Neutrophil (primary cell): ENCODE data around the gene DEUP1.

Source experiments
- H3K27ac ChIP-seq: fragments of 200-600 bp; sonication (generic); 2 replicates; pipeline ENCODE4 v1.5.1; 2016; ENCODE audit warnings: mild to moderate bottlenecking, moderate library complexity
- H3K27me3 ChIP-seq: fragments of 200-600 bp; sonication (generic); 2 replicates; pipeline ENCODE4 v1.6.0; 2016; ENCODE audit warnings: mild to moderate bottlenecking
- H3K36me3 ChIP-seq: fragments of 200-600 bp; sonication (generic); 2 replicates; pipeline ENCODE4 v1.5.1; 2017
- H3K4me1 ChIP-seq, 2 experiments: fragments of 200-600 bp in 1 of 2; sonication (generic) in 1 of 2; 1 replicate in 1 of 2; 2 replicates in 1 of 2; pipeline versions ENCODE4 v1.5.1 to v1.6.1; 2013 to 2016; ENCODE audit warnings: low read depth in 1 of 2, low read length in 1 of 2, mild to moderate bottlenecking in 1 of 2, moderate library complexity in 1 of 2; ENCODE audit not compliant: control insufficient read depth in 1 of 2, insufficient read depth in 1 of 2
- H3K4me3 ChIP-seq, 2 experiments: fragments of 200-600 bp in 1 of 2; sonication (generic) in 1 of 2; 1 replicate in 1 of 2; 2 replicates in 1 of 2; pipeline ENCODE4 v1.5.1; 2013 to 2016; ENCODE audit warnings: low read depth in 1 of 2, low read length in 1 of 2, mild to moderate bottlenecking in 1 of 2, moderate library complexity in 1 of 2
- H3K9me3 ChIP-seq: fragments of 200-600 bp; sonication (generic); 2 replicates; pipeline ENCODE4 v1.5.1; 2016
- TF ChIP-seq, protein P1 (sequence below): fragments of 200-600 bp; sonication (generic); IDR thresholded peaks from 2 replicates; pipeline ENCODE4 v1.5.1; 2016; ENCODE audit warnings: antibody characterized with exemption

Gene DEUP1

DNA sequence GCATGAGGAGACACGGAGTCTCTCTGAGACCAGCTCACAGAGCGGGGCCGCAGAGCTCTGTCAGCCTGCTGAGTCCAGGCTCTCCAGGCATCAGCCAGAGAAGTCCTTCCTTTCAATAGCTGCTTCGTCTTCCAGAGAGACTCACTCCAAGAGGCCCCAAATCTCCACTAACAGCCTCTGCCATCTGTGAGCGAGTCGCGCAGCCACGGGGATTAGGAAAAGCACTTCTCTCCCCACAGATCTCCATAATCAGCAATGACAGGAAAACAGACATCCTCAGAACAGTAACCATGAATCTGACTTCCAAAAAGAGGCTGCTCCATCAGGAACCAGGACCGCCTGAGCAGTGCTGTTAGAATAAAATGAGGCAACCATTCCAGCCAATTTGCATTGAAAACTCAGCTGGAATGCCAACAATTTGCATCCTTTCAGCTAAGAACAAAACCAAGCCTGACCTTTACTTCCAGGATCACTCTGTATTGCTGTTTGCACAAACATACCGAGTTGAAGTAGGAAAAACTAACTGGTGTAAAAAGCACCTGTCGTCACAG, 147.2 kb downstream of the DEUP1 start:
- TF ChIP-seq, protein P1, sequence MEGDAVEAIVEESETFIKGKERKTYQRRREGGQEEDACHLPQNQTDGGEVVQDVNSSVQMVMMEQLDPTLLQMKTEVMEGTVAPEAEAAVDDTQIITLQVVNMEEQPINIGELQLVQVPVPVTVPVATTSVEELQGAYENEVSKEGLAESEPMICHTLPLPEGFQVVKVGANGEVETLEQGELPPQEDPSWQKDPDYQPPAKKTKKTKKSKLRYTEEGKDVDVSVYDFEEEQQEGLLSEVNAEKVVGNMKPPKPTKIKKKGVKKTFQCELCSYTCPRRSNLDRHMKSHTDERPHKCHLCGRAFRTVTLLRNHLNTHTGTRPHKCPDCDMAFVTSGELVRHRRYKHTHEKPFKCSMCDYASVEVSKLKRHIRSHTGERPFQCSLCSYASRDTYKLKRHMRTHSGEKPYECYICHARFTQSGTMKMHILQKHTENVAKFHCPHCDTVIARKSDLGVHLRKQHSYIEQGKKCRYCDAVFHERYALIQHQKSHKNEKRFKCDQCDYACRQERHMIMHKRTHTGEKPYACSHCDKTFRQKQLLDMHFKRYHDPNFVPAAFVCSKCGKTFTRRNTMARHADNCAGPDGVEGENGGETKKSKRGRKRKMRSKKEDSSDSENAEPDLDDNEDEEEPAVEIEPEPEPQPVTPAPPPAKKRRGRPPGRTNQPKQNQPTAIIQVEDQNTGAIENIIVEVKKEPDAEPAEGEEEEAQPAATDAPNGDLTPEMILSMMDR, result no peak
- no peaks in the 10 kb centered on the region for H3K4me1 ChIP-seq
- no peak overlapping the region for H3K27ac ChIP-seq
- H3K36me3 ChIP-seq, result peaks cover 5% of the 10 kb centered on the region
- no peaks in the 10 kb centered on the region for H3K27me3 ChIP-seq
- no peaks in the 10 kb centered on the region for H3K9me3 ChIP-seq
- H3K4me3 ChIP-seq, result no peak overlapping the region

DNA sequence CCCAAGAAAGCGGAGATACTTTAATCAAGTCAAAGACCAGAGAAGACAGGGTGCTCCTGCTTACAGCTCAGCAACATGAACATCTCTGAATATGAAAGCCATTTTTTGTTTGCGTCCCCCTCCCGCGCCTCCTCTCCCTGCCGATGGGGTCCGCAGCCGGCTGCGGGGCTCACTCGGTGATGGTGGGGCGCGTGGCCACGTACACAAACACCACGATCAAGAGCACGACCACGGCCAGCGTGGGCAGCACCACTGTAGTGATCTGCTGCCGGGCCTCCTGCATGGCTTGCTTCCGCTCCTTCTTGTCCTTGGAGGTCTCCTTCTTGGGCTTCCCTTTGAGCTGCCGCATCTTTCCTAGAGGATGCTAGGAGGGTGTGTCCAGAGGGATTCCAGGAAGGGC, 148.3 kb downstream of the DEUP1 start:
- TF ChIP-seq, protein P1, result no peak
- H3K4me1 ChIP-seq, result no peaks in the 10 kb centered on the region
- no peaks in the 10 kb centered on the region for H3K27me3 ChIP-seq
- H3K4me3 ChIP-seq, result no peak overlapping the region
- H3K27ac ChIP-seq, result no peak overlapping the region
- H3K9me3 ChIP-seq, result no peaks in the 10 kb centered on the region
- H3K36me3 ChIP-seq, result peaks cover 5% of the 10 kb centered on the region

DNA sequence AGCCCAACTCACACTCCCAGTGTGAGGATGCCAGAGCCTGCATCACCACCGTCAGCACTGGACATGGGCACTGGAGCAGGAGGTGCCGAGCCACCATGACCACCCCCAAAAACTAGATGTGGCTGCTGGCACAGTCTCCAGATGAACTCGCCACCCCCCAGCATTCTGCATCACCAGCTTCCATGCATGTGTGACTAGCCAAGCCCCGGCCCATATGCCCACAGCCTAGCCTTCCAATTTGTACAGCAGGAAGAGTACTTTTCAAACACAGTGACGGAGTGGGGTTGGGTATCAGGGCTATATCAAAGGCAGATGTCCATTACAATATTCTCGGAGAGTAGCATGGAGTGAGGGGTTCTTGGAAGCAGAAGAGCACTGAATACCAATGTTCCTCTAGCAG, 149.7 kb downstream of the DEUP1 start:
- Histone ChIP-seq H3K27me3 (no peaks in the 10 kb centered on the region), H3K4me3 (no peak overlapping the region), H3K36me3 (peaks cover 5% of the 10 kb centered on the region), H3K27ac (no peak overlapping the region), H3K9me3 (no peaks in the 10 kb centered on the region), H3K4me1 (no peaks in the 10 kb centered on the region)
- TF ChIP-seq, protein P1, result no peak

DNA sequence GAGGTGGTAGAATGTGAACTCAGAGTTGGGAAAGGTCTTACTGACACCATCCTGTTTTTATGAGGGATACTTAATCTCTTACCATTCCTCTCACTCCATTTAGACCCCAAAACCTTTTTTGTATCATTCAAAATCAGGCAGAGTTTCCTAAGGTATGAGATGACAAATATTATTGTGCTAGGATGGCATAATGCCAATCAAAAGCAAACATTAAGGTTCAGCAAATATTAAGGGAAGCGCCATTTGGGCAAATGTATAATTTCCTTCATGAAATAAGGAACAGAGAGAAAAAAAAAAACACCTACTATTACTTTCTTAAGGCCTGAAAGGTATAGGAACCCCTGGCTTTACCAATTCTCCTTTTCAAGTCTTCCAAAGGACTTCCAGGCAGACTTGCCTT, 150.2 kb downstream of the DEUP1 start:
- TF ChIP-seq, protein P1, result no peak
- Histone ChIP-seq H3K9me3 (no peaks in the 10 kb centered on the region), H3K36me3 (peaks cover 5% of the 10 kb centered on the region), H3K4me3 (no peak overlapping the region), H3K27ac (no peak overlapping the region), H3K27me3 (no peaks in the 10 kb centered on the region), H3K4me1 (no peaks in the 10 kb centered on the region)

DNA sequence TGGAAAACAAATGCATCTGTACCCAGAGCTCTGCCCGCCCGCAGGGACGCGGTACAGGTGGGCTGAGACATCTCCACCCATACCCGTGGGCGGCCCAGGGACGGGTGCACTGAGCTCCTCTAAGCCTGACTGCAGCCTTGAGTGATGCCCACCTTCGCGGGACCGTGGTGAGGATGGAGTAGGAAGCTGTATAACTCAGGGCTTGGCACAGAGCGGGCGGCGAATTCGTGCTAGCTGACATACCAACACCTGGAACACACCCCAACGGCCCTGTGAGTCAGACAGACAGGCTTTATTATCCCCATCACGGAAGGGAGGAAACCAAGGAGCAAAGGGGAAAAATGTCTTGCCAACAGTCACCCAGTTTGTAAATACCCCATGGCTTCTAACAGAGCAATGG, 150.7 kb downstream of the DEUP1 start:
- no peaks in the 10 kb centered on the region for H3K27me3 ChIP-seq
- TF ChIP-seq, protein P1, result no peak
- H3K27ac ChIP-seq, result no peak overlapping the region
- H3K9me3 ChIP-seq, result no peaks in the 10 kb centered on the region
- H3K4me3 ChIP-seq, result no peak overlapping the region
- H3K36me3 ChIP-seq, result peaks cover 5% of the 10 kb centered on the region
- no peaks in the 10 kb centered on the region for H3K4me1 ChIP-seq

DNA sequence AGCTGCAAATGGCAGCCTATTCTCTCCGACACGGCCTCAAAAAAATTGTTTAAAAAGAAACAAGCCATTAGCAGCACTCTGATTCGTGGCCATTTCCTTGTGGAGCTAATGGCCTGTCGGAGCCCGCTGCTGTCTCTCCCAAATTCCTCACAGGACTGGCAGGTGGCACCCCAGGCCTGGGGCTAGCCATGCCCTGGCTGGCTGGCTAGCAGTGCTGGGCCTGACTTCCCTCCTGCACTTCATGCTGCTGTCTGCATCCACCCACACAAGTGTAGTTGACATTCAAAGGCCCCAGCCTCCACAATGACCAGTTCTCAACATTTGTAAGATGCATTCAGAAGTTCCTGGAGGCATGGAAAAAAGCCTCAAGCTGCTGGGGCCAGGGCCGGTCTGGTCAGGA, 151.2 kb downstream of the DEUP1 start:
- H3K27me3 ChIP-seq, result no peaks in the 10 kb centered on the region
- peaks cover under 1 to 3% of the 10 kb centered on the region in 2 experiments for H3K4me1 ChIP-seq
- TF ChIP-seq, protein P1, result no peak
- H3K4me3 ChIP-seq, result no peak overlapping the region
- H3K9me3 ChIP-seq, result no peaks in the 10 kb centered on the region
- H3K36me3 ChIP-seq, result peaks cover 5% of the 10 kb centered on the region
- H3K27ac ChIP-seq, result no peak overlapping the region
